Activated CD4-positive, alpha-beta T cell treated with anti-CD3 and anti-CD28 coated beads, Interleukin-2, amount 50 U/mL, for 1 hour (primary cell): ENCODE measurements around the gene SELENOP.
"Not testable (repeated sequence)": the region's sequence is repeated elsewhere in the genome, so short reads cannot be mapped to it uniquely, and the experiment has no call there.

Source experiments
- DNase-seq: peaks from one replicate; pipeline ENCODE4 v3.0.0-alpha.2; 2020

The SELENOP gene

GRCh38 chr5:42811591-42812446 is at the start of gene SELENOP:
Gene SELENOP, minus strand, starts transcription at chr5:42811892. Its CDS starts 3,539 bp downstream, at chr5:42808353.
- DNase-seq, result no peak

GRCh38 chr5:42858687-42859086 is 47.0 kb upstream of the SELENOP start:
- no peak for DNase-seq

- DNase-seq, result no peak
Measured at GRCh38 chr5:42858031-42858643, 46.4 kb upstream of the SELENOP start.

GRCh38 chr5:42855811-42856210 is 44.1 kb upstream of the SELENOP start:
- DNase-seq, result no peak

GRCh38 chr5:42855386-42855785 is 43.7 kb upstream of the SELENOP start:
- no peak for DNase-seq

GRCh38 chr5:42854795-42855194 is 43.1 kb upstream of the SELENOP start:
- DNase-seq, result no peak

GRCh38 chr5:42852826-42853225 is 41.1 kb upstream of the SELENOP start:
- DNase-seq, result no peak

GRCh38 chr5:42851481-42851880 is 39.8 kb upstream of the SELENOP start:
- DNase-seq, result no peak

GRCh38 chr5:42848545-42848944 is 36.9 kb upstream of the SELENOP start:
- no peak for DNase-seq

GRCh38 chr5:42844408-42844807 is 32.7 kb upstream of the SELENOP start:
- not testable (repeated sequence) for DNase-seq

GRCh38 chr5:42843675-42844292 is 32.1 kb upstream of the SELENOP start:
- DNase-seq, result no peak

- DNase-seq, result no peak
Measured at GRCh38 chr5:42842921-42843641, 31.4 kb upstream of the SELENOP start.

- no peak for DNase-seq
Measured at GRCh38 chr5:42840842-42841567, 29.3 kb upstream of the SELENOP start.

- DNase-seq, result no peak
Measured at GRCh38 chr5:42840269-42840668, 28.6 kb upstream of the SELENOP start.

GRCh38 chr5:42839196-42839595 is 27.5 kb upstream of the SELENOP start:
- DNase-seq, result no peak

GRCh38 chr5:42837601-42838000 is 25.9 kb upstream of the SELENOP start:
- DNase-seq, result no peak

GRCh38 chr5:42836070-42836769 is 24.5 kb upstream of the SELENOP start:
- DNase-seq, result no peak

GRCh38 chr5:42832060-42832459 is 20.4 kb upstream of the SELENOP start:
- no peak for DNase-seq

GRCh38 chr5:42830924-42831323 is 19.2 kb upstream of the SELENOP start:
- DNase-seq, result no peak

GRCh38 chr5:42828671-42829070 is 17.0 kb upstream of the SELENOP start:
- DNase-seq, result no peak

- no peak for DNase-seq
Measured at GRCh38 chr5:42826757-42827515, 15.2 kb upstream of the SELENOP start.
